ENCODE results near the gene CTAGE6.
"Not testable (repeated sequence)": the region's sequence is repeated elsewhere in the genome, so short reads cannot be mapped to it uniquely, and the experiment has no call there.

CTAGE6 gene

DNA sequence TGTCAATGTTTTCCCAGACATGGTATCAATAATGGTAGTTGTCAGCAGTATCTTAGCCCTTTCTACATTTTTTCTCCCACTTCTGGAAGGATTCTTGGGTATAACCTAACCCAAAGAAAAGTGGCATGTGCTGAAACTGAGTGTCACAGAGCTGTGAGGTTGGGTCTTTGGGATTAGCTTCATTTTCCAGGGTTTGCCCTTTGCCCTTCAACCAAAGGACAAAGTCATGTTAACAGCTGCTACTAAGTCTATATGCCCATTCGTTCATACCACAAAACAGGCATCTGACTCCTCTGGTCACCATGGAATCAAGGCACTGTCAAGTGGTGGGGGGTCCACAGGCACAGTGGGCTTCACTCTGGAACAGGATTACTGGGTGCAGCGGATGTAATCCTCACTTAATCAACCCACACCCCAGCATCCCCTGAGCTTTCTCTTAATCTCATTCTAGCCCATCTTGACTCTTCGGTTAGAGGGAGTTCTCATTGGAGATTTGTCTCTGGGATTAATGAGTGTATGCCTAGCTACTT, 29.1 kb downstream of the CTAGE6 start:
- no peaks in the 10 kb centered on the region for H3K36me3 ChIP-seq (replicated peaks; ENCODE audit: insufficient read depth, low read length)
- H3K4me2 ChIP-seq (ENCODE audit: low read depth, low read length): no peak overlapping the region
- no peak for TF ChIP-seq EZH2phosphoT487 (IDR thresholded peaks at IDR 0.05; ENCODE audit: low read length)
- TF ChIP-seq EZH2 (optimal IDR thresholded peaks at IDR 0.05; ENCODE audit: low read depth, low read length): no peak
- TF ChIP-seq, protein P1, sequence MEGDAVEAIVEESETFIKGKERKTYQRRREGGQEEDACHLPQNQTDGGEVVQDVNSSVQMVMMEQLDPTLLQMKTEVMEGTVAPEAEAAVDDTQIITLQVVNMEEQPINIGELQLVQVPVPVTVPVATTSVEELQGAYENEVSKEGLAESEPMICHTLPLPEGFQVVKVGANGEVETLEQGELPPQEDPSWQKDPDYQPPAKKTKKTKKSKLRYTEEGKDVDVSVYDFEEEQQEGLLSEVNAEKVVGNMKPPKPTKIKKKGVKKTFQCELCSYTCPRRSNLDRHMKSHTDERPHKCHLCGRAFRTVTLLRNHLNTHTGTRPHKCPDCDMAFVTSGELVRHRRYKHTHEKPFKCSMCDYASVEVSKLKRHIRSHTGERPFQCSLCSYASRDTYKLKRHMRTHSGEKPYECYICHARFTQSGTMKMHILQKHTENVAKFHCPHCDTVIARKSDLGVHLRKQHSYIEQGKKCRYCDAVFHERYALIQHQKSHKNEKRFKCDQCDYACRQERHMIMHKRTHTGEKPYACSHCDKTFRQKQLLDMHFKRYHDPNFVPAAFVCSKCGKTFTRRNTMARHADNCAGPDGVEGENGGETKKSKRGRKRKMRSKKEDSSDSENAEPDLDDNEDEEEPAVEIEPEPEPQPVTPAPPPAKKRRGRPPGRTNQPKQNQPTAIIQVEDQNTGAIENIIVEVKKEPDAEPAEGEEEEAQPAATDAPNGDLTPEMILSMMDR (IDR thresholded peaks at IDR 0.05; ENCODE audit: low read length): no peak
- no peaks in the 10 kb centered on the region for H3K9me2 ChIP-seq (replicated peaks; ENCODE audit: insufficient read depth, low read length)
- H3K27ac ChIP-seq (ENCODE audit: low read length): no peak overlapping the region
- no peak overlapping the region for H3K9ac ChIP-seq (ENCODE audit: low read length)
- H3K4me1 ChIP-seq (ENCODE audit: low read length): no peaks in the 10 kb centered on the region
- H3F3A ChIP-seq (ENCODE audit: insufficient read depth, low read length): no peaks in the 10 kb centered on the region
- no peaks in the 10 kb centered on the region for H3K27me3 ChIP-seq (replicated peaks; ENCODE audit: insufficient read depth, low read length)
- H3K4me3 ChIP-seq (ENCODE audit: low read length): no peak overlapping the region
- no peak overlapping the region for H2AFZ ChIP-seq (ENCODE audit: low read length)
- H4K20me1 ChIP-seq (ENCODE audit: insufficient read depth, low read length): no peaks in the 10 kb centered on the region
- no peaks in the 10 kb centered on the region for H3K9me3 ChIP-seq (replicated peaks; ENCODE audit: insufficient read depth, low read length)
- H3K79me2 ChIP-seq (ENCODE audit: low read length): no peaks in the 10 kb centered on the region
- peak; percentile 1 for DNase-seq

DNA sequence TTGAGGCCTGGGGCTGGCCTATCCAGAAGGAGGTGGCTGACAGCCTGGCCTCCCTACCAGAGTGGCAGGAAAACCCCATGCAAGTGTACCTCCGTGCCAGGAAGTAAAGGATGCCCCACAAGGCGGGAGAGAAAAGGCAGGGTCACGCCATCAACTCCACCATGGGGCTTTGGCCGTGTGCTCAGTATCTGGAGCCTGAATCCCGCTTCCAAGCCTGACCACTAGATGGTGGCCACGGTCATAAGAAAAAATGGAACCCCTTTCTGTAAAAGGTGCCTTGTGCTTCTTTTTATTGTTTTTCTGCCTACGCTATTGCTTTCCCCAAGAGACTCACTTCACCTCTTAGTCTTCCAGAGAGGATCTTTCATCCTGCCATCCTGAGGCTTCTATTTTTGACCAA, 29.9 kb downstream of the CTAGE6 start:
- not testable (repeated sequence) for H3K4me2 ChIP-seq (ENCODE audit: low read depth, low read length); H3K9ac ChIP-seq (ENCODE audit: low read length)

DNA sequence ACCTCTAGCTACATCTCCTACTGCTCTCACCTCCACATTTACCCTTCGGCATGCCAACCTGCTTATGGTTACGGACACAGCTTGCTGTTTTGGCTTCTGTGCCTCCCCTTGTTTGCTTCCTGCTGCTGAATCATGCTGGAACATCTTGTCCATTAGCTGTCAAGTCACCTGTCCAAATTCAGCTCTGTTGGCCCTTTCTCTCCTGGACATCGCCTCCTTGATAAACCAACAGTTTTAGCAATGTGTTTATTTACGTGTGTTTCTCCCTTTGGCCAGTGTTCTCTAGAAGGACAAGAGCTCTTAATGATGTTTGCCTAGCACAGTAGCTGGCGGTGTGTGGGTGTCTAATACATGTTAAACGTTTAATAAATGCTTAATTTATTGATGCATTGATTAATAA, 31.4 kb downstream of the CTAGE6 start:
- not testable (repeated sequence) for H2AFZ ChIP-seq (ENCODE audit: low read length); H3K9me2 ChIP-seq (replicated peaks; ENCODE audit: insufficient read depth, low read length); H3K4me2 ChIP-seq (ENCODE audit: low read depth, low read length); H3K27me3 ChIP-seq (replicated peaks; ENCODE audit: insufficient read depth, low read length); DNase-seq; H3K9ac ChIP-seq (ENCODE audit: low read length); H3K27ac ChIP-seq (ENCODE audit: low read length); H3F3A ChIP-seq (ENCODE audit: insufficient read depth, low read length); H3K36me3 ChIP-seq (replicated peaks; ENCODE audit: insufficient read depth, low read length); H3K79me2 ChIP-seq (ENCODE audit: low read length); H3K4me1 ChIP-seq (ENCODE audit: low read length); H3K4me3 ChIP-seq (ENCODE audit: low read length); H3K9me3 ChIP-seq (replicated peaks; ENCODE audit: insufficient read depth, low read length); H4K20me1 ChIP-seq (ENCODE audit: insufficient read depth, low read length)

More for the DNA sequence above, 29.9 kb downstream of the CTAGE6 start:
- H4K20me1 ChIP-seq (ENCODE audit: insufficient read depth, low read length); H3F3A ChIP-seq (ENCODE audit: insufficient read depth, low read length); H3K27ac ChIP-seq (ENCODE audit: low read length); H2AFZ ChIP-seq (ENCODE audit: low read length); H3K9me2 ChIP-seq (replicated peaks; ENCODE audit: insufficient read depth, low read length); DNase-seq; H3K27me3 ChIP-seq (replicated peaks; ENCODE audit: insufficient read depth, low read length); H3K9me3 ChIP-seq (replicated peaks; ENCODE audit: insufficient read depth, low read length); H3K79me2 ChIP-seq (ENCODE audit: low read length); H3K36me3 ChIP-seq (replicated peaks; ENCODE audit: insufficient read depth, low read length); H3K4me3 ChIP-seq (ENCODE audit: low read length); H3K4me1 ChIP-seq (ENCODE audit: low read length): not testable (repeated sequence)

DNA sequence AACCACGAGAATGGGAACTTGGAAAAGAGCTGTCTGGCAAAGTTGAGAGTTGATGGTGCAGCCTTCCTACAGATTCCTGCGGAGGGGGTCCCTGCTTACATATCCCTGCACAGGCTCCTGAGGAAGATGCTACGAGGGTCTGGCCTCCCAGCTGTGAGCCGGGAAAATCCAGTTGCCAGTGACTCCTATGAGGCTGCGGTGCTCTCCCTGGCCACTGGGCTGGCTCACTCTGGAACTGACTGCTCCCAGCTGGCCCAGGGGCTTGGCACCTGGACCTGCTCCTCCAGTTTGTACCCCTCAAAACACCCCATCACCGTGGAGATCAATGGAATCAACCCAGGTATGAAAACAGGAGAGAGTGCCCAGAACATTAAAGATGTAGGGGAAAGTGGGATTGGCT, 37.2 kb downstream of the CTAGE6 start:
- H3K4me3 ChIP-seq (ENCODE audit: low read length); H3K36me3 ChIP-seq (replicated peaks; ENCODE audit: insufficient read depth, low read length); H3K27me3 ChIP-seq (replicated peaks; ENCODE audit: insufficient read depth, low read length); H3K9ac ChIP-seq (ENCODE audit: low read length); H3F3A ChIP-seq (ENCODE audit: insufficient read depth, low read length); H2AFZ ChIP-seq (ENCODE audit: low read length); H3K27ac ChIP-seq (ENCODE audit: low read length); H3K4me2 ChIP-seq (ENCODE audit: low read depth, low read length); DNase-seq; H3K79me2 ChIP-seq (ENCODE audit: low read length); H3K9me3 ChIP-seq (replicated peaks; ENCODE audit: insufficient read depth, low read length); H3K9me2 ChIP-seq (replicated peaks; ENCODE audit: insufficient read depth, low read length); H4K20me1 ChIP-seq (ENCODE audit: insufficient read depth, low read length); H3K4me1 ChIP-seq (ENCODE audit: low read length): not testable (repeated sequence)

DNA sequence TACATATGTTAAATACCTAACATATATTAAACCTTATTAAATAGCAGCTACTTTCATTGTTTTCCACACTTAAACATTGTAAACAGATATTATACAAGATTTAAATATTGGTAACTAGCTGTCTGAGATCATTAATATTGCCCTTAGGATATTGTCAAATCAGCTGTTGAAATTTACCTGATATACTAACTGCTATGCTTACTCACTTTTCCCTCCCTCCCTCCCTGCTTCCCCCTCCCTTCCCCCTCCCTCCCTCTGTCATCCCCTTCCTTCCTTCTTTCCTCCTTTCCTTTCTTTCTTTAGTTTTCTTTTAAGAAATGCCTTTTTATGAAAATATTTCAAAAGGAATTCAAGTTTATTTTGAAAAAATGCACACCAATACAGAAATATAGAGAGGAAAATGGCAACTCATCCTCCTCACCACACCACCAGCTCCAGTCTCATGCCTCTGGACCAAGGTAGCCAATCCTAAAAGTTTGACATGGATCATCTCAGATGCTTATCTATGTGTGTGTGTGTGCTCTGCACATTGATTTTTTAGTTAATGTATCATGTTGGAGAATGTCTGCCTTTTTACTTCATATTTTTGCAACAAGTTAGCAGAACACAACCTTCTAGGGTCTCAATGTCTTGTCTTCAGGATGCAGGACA, 41.8 kb downstream of the CTAGE6 start:
- not testable (repeated sequence) for H3K9ac ChIP-seq (ENCODE audit: low read length); DNase-seq; H3K9me2 ChIP-seq (replicated peaks; ENCODE audit: insufficient read depth, low read length)

DNA sequence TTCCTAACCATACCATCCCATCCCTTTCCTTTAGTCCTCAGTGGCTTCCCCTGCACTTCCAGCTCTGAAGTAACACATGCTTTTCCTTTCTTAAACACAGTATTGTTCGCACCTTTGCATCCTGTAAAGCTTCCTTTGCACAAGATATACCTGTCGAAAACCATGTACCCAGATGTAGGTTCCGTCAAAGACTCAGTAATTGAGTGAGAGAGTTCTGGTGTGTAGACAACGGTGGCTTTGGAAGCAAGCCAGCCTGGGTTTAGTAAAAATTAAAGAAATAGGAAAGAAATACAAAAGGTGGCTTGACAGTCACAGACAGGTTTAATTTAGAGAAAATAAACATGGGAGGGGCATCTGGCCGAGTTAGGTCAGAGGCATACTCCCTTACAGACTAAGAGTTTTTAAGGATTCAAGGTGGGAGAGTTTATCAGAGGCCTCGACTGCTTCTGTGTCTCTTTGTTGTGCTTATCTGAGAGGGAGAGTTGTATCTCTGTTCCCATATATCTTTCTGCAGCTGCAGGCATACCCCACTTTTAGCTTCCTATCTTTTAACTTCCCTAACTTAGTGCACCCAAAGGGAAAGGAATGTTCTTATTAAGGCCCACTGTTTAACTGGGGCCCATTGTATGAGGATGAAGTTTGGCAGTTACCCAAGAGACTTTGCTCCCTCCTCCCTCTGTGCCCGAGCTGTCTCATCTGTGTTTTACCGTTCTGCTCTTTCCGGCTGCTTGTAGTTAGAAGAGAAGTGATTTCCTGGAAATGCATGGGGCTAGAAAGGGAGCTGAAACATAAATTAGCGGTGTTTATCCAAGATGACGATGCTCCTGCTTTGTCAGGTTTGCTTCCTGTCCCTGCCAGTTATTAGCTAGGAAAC, 42.7 kb downstream of the CTAGE6 start:
- H3K27ac ChIP-seq (ENCODE audit: low read length): not testable (repeated sequence)

More for the DNA sequence above, 41.8 kb downstream of the CTAGE6 start:
- not testable (repeated sequence) for H3K4me3 ChIP-seq (ENCODE audit: low read length); H2AFZ ChIP-seq (ENCODE audit: low read length); H3K4me2 ChIP-seq (ENCODE audit: low read depth, low read length); H3K79me2 ChIP-seq (ENCODE audit: low read length); H3K4me1 ChIP-seq (ENCODE audit: low read length); H3K27me3 ChIP-seq (replicated peaks; ENCODE audit: insufficient read depth, low read length); H3K9me3 ChIP-seq (replicated peaks; ENCODE audit: insufficient read depth, low read length); H4K20me1 ChIP-seq (ENCODE audit: insufficient read depth, low read length); H3K27ac ChIP-seq (ENCODE audit: low read length); H3F3A ChIP-seq (ENCODE audit: insufficient read depth, low read length); H3K36me3 ChIP-seq (replicated peaks; ENCODE audit: insufficient read depth, low read length)

DNA sequence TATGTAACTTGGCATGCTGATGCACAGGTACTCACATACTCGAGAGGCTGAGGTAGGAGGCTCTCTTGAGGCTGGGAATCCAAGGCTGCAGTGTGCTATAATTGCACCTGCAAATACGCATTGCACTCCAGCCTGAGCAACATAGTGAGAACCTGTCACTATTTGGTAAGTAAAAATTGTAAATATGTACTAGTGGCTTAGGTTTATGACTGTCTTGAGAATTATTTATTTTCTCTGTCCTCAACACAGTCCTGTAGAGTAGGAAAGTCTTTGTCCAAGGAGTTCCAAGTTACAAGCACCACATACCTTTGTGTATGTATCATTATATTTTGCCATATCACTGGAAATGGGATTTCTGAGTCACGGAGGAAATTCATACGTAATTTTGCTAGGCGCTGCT, 45.1 kb downstream of the CTAGE6 start:
- DNase-seq; H3K9me2 ChIP-seq (replicated peaks; ENCODE audit: insufficient read depth, low read length); H3K4me1 ChIP-seq (ENCODE audit: low read length); H3K9me3 ChIP-seq (replicated peaks; ENCODE audit: insufficient read depth, low read length); H3K9ac ChIP-seq (ENCODE audit: low read length); H3K4me3 ChIP-seq (ENCODE audit: low read length); H2AFZ ChIP-seq (ENCODE audit: low read length); H3K27me3 ChIP-seq (replicated peaks; ENCODE audit: insufficient read depth, low read length); H3F3A ChIP-seq (ENCODE audit: insufficient read depth, low read length); H3K36me3 ChIP-seq (replicated peaks; ENCODE audit: insufficient read depth, low read length); H3K79me2 ChIP-seq (ENCODE audit: low read length); H4K20me1 ChIP-seq (ENCODE audit: insufficient read depth, low read length); H3K27ac ChIP-seq (ENCODE audit: low read length); H3K4me2 ChIP-seq (ENCODE audit: low read depth, low read length): not testable (repeated sequence)

More for the DNA sequence above, 42.7 kb downstream of the CTAGE6 start:
- DNase-seq; H4K20me1 ChIP-seq (ENCODE audit: insufficient read depth, low read length); H3K9me2 ChIP-seq (replicated peaks; ENCODE audit: insufficient read depth, low read length); H3K27me3 ChIP-seq (replicated peaks; ENCODE audit: insufficient read depth, low read length); H3K9ac ChIP-seq (ENCODE audit: low read length); H3K9me3 ChIP-seq (replicated peaks; ENCODE audit: insufficient read depth, low read length); H3K4me2 ChIP-seq (ENCODE audit: low read depth, low read length); H2AFZ ChIP-seq (ENCODE audit: low read length); H3K79me2 ChIP-seq (ENCODE audit: low read length); H3K36me3 ChIP-seq (replicated peaks; ENCODE audit: insufficient read depth, low read length); H3F3A ChIP-seq (ENCODE audit: insufficient read depth, low read length); H3K4me1 ChIP-seq (ENCODE audit: low read length); H3K4me3 ChIP-seq (ENCODE audit: low read length): not testable (repeated sequence)

All from MM.1S (cell line).